SH-SY5Y (cell line): ENCODE results near the gene COG4.

Experiments used
- GATA2 ChIP-seq: IDR thresholded peaks from 2 replicates; pipeline ENCODE4 v1.6.1; 2011; ENCODE audit warnings: mild to moderate bottlenecking, low read depth, low read length
- GATA3 ChIP-seq: IDR thresholded peaks from 2 replicates; pipeline ENCODE4 v1.6.1; 2011; ENCODE audit warnings: low read depth, mild to moderate bottlenecking, low read length, moderate library complexity

- TF ChIP-seq GATA2, result no peak
- TF ChIP-seq GATA3, result no peak
Measured at GRCh38 chr16:70511833-70512232, 11.5 kb downstream of the COG4 start.
